DMS 273 treated with DMSO at 0.1 percent for 48 hours (cell line): ENCODE data around the gene SNX25.

ENCODE experiments used
- DNase-seq: peaks from one replicate; lab custom pipeline; 2025; lab: John Stamatoyannopoulos, UW

SNX25 gene

DNA sequence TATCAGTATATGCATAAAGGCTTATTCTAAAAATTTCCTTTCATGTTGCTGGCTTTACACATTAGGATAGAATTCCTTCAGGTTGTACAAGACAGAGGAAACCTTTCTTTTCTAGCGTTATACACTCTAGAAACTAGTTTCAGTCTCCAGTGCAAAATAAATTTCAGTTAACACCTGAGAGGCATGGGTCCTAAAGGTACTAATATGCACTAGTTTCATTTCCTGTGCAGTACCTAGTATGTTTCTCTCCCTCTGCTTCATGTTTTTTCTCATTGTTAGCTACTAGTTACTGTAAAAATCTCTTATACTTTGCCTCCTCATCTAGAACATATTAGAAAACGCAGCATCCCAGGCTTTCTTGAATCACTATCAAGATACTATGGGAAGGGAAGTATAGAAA, 54.0 kb downstream of the SNX25 start:
- DNase-seq, result no peak

DNA sequence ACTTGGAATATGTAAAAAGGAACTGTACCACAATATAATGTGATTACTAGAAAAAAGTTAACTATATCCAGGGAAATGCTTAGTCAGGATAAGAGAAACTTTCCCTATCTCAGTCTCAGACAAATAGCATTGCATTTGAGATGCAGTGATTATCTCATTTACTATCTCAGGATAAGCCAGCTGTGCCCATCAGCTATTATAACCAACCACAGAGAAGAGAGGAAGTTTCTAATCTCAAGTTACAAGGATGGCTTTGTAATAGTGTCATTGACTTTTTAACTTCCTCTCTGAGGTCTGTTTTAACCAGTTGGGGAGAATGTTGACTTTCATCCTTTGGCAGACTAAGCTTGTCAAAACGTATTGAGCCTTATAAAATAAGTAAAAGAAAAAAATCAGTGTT, 56.5 kb downstream of the SNX25 start:
- DNase-seq, result no peak

DNA sequence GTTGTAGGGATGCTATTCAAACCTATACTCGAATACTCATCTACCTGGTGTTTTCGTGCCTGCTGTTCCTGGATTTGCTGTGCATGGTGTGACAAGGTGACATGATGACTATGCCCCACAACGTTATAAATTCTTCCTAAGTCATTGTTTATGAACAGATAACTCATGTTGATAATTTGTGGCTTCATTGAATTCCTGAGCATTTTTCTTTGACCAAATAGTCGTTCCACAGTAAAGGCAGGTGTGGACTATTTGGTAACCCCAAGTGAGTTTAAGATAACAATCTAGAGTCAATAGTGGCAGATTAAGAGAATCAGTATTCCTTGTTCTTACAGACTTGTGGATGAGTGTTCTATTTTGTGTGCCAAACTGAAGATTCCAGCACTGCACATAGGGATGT, 59.9 kb downstream of the SNX25 start:
- DNase-seq, result no peak

GRCh38 chr4:185270037-185270436, 60.6 kb downstream of the SNX25 start:
- no peak for DNase-seq

DNA sequence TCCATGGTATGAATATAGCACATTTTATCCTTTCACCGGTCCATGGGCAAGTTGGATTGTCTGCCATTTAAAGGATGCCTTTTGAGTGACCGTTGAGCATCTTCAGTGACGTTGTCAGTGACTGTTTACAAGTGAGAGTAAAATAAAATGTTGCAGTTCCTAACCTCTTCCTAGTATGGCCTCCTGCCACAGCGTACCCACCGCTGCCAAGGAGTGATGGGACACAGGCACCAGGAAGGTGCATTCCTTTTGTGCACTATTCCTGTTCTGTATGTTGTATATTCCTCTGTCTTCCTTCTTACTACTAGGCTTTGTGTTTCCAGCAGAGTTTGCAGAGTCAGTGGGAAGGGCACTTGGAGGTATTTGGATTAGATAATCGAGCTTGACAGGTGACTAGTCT, 61.5 kb downstream of the SNX25 start:
- no peak for DNase-seq

- no peak for DNase-seq
Measured at GRCh38 chr4:185272245-185272644, 62.8 kb downstream of the SNX25 start.

DNA sequence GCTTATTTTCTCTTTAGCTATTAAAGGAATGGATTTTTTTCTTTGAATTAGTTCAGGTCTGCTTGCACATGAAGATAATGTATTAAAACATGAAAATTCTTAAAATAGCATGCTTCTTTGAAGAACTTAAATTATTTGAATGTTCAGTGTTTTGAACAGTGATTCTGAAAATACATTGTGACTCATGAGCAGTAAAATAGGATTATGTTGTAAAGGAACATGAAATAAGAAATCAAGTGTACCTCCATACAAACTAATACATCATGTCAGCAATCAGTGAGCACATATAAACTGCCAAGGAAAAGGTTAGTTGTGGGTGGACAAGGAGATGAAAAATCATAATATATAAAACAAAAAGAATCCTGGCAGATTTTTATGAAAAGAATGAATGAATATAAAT, 66.1 kb downstream of the SNX25 start:
- DNase-seq, result no peak

- DNase-seq, result no peak
Measured at GRCh38 chr4:185276036-185276435, 66.6 kb downstream of the SNX25 start.

GRCh38 chr4:185278716-185279115, 69.3 kb downstream of the SNX25 start:
- DNase-seq, result no peak

GRCh38 chr4:185280608-185281007, 71.2 kb downstream of the SNX25 start:
- DNase-seq, result no peak

GRCh38 chr4:185282968-185283367, 73.6 kb downstream of the SNX25 start:
- DNase-seq, result no peak

GRCh38 chr4:185283723-185284122, 74.3 kb downstream of the SNX25 start:
- DNase-seq, result no peak

- no peak for DNase-seq
Measured at GRCh38 chr4:185285632-185286393, 76.4 kb downstream of the SNX25 start.

DNA sequence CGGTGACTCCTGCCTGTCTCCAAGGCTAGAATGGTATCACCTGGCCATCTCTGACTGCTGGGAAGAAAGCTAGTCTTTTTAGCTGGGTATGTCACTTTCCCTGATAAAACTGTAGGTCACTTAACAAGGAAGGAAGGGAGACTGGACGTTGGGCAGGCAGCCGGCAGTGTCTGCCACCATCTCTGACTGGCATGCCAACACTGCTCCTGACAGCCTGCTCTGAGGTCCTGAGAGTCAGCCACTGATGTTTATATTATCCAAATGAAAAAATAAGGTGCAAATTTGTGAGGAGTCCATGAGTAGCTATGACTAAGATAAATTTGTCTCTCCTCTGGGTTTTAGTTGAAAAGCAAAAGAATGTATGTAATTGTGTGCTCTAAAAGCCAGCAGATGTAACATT, 77.2 kb downstream of the SNX25 start:
- DNase-seq, result no peak

DNA sequence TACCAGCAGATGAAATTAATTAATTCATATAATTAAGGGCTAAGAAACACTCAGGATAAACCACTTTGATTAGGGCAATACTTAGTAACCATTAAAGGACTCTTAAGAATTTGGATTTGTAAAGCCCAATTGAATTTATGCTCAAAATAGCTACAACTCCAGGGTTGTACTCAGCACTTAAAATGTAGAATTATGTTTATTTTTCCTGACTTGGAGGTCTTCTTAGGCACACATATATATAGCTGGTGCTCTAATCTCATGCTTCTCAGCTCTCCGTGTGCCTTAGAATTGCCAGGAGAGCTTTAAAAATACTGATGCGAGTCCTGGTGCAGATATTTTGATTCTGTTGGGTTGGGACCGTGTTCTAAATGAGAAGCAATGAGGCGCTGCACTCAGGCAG, 77.6 kb downstream of the SNX25 start:
- no peak for DNase-seq

DNA sequence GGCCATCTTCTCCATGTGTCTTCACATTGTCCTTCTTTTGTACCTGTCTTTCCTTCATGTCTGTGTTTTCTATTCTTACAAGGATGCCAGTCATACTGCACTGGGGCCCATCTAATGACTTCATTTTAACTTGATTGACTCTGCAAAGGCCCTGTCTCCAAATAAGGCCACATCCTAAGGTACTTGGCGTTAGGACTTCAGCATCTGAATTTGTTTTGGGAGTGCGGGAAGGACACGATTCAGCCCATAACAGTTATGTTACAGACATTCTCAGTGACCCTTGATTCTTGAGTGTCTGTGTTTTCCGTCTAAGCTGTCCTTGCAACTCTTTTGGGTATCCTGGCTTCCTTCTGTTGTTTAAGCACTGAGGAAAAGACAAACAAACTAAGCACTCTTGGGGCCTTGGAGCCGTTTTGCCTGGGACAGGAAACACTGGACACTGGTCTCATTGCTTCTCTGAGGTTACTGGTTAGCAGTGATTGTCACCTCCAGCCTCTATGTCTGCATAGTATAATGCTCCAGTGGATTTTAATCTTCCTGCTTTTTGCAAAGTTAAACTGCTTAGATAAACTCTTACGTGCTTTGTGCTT, 80.7 kb downstream of the SNX25 start:
- DNase-seq, result no peak

- DNase-seq, result no peak
Measured at GRCh38 chr4:185290656-185291055, 81.3 kb downstream of the SNX25 start.

- no peak for DNase-seq
Measured at GRCh38 chr4:185293202-185293601, 83.8 kb downstream of the SNX25 start.

DNA sequence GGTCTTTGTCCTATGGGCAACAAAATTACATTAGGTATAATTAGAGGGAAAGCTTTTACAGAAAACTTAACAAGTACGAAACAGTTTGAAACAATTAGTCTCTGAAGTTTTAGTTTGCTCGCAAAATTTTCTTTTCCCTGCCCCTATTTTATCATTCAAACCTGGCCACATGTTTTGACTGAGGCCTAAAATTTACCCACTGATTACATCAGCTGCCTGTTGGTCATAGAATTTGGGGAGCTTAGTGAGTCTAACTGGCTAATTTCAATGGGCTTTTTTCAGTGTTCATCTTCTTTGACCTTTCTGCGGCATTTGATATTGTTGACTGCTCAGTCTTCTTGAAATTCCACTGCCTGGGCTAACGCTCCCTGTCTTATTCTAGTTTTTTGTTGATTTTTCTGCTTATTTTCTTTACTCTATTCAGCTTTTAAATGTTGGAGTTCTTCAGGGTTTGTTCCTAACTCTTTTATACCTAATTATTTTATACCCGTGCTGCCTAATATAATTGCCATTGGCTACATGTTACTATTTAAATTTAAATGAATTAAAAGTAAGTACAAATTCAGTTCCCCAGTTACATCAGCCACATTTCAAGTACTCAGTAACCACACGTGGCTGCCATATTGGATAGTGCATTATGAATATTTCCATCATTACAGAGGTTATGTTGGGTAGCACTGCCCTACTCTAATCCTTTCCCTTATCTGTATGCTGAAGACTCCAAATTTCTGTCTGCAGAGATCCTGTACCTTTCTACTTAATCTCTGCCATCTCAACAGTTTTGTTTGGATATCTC, 87.5 kb downstream of the SNX25 start:
- DNase-seq, result no peak

- DNase-seq, result no peak
Measured at GRCh38 chr4:185298728-185299430, 89.5 kb downstream of the SNX25 start.

DNA sequence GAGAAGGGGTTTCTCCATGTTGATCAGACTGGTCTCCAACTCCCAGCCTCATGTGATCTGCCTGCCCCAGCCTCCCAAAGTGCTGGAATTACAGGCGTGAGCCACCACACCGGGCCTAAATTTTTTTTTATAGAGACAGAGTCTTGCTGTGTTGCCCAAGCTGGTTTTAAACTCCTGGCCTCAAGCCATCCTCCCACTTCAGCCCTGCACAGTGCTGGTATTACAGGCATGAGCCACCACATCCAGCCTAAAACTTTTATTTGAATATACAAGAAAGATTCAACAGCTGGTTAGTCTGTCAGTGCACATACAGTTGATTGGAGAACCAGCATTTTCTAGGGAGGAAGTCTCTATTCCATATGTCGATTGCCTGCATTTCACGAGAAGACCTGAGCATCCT, 95.1 kb downstream of the SNX25 start:
- no peak for DNase-seq

- DNase-seq, result no peak
Measured at GRCh38 chr4:185304944-185305690, 95.7 kb downstream of the SNX25 start.
